Stimulated activated CD8-positive, alpha-beta memory T cell treated with anti-CD3 and anti-CD28 coated beads, Interleukin-7, amount 100 ng/mL, for 4 hours (primary cell): ENCODE measurements around the gene TAS2R41.
"Not testable (repeated sequence)": the region's sequence is repeated elsewhere in the genome, so short reads cannot be mapped to it uniquely, and the experiment has no call there.

ENCODE experiments used
- DNase-seq, 2 donors: peaks; one replicate each; pipeline ENCODE4 v3.0.0-alpha.2; 2020; ENCODE audit warnings: low read depth in 2 of 2

Gene TAS2R41

DNA sequence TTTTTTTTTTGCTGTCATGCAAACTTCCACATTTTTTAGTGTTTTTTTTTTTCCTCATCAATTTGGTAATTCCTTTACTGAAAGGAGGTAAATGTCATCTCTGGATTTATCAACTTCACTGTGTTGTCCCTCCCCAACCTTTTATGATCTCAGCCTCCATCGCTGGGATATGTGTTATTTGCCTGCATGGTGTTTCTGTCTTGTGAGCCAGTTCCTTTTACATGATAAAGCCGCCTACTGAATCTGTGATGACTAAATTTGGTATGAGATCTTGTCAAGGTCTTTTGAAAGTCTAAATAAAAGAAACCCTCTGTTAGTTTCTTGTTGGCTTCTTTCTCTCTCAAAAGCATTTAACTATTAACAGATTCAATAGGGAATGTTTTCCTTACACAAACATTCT lies 39.3 kb downstream of the TAS2R41 start:
- no peak for DNase-seq

DNA sequence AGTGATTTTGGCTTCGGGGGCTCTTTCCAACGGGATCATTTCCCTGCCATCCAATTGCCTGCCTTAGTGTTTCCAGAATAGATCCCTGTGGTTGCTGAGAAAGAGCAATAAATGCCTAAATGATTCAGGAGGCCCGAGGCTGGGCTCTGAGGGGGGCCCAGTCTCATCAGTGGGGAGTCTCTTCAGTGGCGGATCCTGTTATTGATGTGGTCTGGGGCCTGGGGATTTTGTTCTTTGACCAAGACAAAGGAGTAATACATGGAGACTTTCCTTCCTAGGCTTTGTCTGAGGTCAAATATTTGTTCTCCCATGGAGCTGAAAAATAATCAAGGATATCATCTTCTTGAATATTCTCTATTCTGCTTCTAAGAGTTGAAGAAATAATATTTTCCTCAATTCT lies 40.8 kb downstream of the TAS2R41 start:
- DNase-seq: no peak

DNA sequence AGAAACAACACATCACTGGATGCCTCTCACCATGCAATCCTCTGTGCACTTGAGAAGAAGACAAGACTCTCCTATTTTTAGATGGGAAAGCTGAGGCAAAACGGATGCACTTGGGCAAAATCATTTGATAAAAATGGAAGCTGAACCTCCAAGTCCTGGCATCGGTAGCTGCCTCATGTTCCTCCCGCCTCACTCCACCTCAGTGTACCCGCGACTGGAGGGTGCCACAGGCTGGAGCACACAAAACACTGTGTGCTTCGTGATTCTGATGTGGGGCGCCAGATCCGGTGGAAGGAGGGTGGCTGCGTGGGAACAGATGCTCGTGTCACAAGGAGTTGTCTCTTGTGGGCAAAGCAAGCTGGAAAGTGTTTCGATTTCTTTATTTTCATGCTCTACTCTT lies 41.3 kb downstream of the TAS2R41 start:
- DNase-seq: no peak

DNA sequence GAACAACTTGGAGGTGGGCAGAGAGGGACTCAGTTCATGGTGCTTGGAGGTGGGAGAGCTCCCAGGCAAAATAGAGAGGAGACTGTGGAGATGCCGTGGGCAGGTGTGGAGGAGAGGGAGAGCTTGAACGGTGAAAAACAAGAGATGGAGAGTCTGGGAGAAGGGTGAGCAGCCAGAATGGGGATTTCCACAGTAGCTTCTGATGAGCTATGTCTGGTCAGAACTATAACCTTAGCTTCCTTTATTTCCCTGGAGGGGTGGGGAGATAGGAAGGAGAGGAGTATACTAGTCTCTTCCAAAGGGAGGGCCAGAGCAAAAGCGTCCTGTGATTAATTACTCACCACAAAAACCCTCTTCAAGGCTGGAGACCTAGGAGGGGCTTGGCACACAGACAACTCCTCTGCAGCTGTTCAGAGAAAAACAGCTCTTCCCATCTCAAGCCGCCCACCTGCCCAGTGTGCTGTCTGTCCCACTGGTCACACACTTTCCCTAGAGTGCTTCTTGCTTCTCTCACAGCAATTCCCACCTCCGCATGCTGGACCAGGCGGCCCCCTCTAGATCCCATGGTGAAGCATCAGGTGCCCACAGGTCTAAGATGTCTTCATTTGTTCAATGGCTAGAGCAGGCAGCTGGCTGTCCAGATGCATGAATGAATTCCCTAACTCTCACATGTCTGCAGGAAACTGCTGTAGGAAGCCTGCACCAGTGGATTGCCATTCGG lies 41.9 kb downstream of the TAS2R41 start:
- DNase-seq: no peak

DNA sequence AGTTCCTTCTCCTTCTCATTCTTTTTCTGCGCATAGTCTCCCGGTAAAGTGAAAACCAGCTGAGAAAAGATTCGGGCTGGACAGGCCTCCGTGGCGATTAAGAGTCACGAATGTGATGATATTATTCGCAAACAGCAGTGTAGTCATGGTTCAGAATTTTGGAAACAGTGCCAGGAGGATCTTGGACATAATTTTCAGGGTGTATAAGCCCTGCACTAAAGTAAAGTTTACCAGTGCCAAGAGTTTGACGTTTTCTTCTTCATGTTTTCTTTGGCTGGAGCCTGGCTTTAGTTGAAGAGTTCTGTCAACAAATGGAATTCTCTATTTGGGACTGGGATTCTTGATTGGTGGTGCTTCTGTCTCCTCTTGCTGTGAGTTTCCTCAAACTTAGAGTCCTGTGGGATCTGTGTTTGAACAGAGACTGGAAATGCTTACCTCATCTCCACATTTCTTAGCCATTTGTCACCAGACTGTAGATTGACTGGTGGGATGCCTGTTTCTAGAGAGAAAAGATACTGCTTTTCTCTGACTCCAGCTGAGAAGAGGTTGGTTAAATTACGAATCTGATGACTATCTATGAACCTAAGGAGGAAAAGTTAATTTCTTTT lies 44.7 kb downstream of the TAS2R41 start:
- not testable (repeated sequence) for DNase-seq
